GM21360 (cell line): ENCODE measurements around the gene FBXL14.

Experiments used
- ATAC-seq: cut with Tn5 transposase; IDR thresholded peaks from one replicate; pipeline ENCODE4 v1.9.1; 2021; ENCODE audit warnings: mild to moderate bottlenecking, moderate library complexity; ENCODE audit not compliant: unreplicated experiment

Gene FBXL14, protein sequence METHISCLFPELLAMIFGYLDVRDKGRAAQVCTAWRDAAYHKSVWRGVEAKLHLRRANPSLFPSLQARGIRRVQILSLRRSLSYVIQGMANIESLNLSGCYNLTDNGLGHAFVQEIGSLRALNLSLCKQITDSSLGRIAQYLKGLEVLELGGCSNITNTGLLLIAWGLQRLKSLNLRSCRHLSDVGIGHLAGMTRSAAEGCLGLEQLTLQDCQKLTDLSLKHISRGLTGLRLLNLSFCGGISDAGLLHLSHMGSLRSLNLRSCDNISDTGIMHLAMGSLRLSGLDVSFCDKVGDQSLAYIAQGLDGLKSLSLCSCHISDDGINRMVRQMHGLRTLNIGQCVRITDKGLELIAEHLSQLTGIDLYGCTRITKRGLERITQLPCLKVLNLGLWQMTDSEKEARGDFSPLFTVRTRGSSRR

DNA sequence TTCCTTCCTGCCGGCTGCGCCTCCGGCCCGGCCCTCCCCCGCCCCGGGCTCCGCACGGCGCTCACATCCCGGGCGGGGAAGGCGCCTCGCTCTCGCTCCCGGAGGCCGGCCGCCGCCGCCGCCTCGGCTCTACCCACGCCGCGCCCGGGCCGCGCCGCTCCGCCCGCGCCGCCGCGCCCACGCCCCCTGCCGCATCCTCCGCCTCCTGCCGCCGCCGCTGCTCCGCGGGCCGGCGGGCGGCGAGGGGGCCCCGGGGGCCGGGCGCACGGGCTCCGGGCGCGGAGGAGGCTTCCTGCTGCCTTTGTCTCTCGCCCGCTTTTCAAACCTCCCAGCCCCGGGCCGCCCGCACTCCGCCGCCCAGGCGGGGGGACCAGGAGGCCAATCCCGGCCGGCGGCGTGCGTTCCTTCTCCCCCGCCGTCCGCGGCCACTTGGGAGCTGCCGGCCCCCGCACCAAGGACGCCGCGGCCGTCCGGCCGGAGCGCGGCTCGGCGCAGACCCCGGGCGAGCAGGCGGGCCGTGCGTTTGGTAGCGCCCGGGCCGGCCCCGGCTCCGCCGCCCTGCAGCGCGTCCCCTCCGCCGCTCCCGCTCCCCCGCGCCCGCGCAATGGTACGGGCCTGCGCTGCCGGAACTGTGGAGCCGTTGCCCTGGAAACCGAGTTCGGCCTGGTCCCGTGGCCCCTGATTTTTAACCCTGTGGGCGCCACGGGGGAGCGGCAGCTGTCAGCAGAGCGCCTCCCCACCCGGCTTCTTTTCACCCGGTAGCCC, at the start of gene FBXL14:
TSS of gene FBXL14 (minus strand) at position 321 of the 765 bp plus-strand sequence. CDS start 515 bp downstream, outside the sequence.
- peak; percentile 48 for ATAC-seq

DNA sequence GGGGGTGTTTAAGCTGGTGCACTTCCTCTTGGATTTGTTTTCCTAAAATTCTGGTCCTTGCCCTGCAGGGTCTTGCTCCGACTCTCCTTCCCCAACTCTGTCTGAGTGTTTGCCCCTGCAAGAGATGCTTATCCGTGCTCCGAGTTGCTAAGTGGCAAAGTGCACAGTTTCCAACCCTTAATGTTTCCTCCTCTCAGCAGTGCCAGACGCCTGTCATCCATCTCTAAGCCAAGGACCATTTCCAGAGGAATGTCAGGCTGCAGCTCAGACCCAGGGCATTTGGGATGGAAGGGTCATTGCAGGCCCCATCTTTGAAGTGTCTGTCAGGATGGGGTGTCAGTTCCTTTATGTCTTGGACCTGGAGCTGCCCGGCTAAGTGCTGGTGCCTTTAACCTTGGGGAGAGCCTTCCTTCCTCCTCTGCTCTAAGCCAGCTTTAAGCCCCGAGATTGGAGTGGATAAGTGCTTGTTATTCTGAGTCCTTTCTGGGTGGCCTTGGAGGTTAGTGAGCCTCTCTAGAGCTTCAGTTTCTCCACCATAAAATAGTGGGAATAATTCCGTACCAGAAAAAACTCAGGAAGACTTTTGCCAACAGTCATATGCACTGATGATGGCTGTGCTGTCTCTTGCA, 49.6 kb upstream of the FBXL14 start:
- ATAC-seq: no peak

DNA sequence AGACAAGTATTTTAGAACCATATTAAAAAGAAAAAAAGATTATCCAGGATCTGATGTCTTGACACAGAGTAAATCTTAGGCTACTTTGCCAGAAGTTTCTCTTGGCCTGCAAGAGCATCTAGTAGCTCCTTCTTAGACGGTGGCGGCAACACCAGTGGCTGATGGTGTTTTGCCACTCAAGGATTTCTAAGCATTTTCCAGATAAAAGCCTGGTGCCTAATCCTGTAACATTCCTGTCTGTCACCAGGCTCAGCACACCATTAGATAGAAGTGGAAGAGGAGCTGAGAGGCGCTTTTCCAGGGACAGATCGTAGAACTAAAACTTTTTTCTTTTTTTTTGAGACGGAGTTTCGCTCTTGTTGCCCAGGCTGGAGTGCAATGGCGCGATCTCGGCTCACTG, 48.7 kb upstream of the FBXL14 start:
- no peak for ATAC-seq

DNA sequence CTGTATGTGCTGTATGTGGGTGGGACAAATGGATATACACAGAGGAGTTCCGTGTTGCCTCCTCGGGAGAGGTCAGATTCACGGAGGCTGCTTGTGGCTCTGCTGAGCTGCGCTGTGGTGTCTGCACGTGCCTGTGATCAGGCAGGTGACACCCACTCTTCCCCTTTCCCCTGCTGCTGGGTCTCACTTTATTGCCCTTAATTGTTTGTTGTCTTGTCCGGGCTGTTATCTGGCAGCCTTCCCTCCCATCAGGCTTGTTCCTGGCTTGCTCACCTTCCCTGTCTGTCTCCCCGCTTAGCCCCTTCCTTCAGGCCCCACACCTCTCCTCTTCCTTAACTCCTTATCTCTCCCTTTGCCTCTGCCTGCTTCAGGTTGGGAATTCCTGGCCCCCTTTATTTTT, 48.1 kb upstream of the FBXL14 start:
- ATAC-seq: no peak

DNA sequence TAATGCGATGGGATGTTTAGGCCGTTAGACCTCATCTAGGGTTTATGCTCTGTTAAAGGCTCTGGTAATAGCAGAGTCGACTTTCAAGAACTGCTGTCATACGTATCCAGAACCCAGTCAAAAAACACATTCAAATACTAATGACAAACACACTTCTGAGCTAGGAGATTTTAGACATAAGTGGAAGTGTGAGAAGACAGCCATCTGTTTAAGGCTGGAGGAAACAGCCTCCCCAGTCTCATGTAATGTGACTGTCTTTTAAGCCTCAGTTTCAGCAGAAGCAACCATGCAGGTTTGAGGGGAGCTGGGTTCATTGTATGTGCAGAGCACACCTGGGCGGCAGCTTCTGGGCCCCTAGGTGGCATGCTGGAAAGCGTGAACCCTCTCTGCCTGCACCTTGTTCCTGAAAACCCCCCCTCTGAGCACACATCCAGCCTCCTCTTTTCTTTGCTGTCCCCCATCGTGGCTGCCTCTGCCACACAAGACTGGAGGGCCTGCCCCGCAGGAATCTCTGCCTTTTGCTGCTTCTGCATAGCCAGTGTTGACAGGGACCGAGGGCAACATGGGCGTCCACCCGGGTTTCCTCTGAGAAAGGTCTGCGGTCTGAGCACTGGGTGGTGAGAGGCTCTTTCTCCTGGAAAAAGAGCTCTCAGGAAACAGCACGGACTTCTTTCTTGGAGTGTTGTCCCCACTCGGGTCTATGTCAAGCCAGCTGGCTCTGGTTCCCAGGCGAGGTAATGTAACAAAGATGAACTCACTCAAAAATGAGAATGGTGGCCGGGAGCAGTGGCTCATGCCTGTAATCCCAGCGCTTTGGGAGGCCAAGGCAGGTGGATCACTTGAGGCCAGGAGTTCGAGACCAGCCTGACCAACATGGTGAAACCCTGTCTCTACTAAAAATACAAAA, 46.2 kb upstream of the FBXL14 start:
- ATAC-seq: no peak

DNA sequence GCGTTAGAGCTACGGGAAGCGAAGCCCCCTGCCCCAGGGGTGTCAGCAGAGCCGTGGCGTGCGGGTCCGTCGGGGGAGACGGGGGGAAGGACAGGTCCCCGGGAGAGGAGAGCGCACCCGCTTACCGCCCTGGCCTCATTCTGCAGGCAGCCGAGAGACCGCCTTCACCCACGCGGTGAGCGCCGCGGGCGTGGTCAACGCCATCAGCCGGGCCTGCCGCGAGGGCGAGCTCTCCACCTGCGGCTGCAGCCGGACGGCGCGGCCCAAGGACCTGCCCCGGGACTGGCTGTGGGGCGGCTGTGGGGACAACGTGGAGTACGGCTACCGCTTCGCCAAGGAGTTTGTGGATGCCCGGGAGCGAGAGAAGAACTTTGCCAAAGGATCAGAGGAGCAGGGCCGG, 45.2 kb upstream of the FBXL14 start:
- ATAC-seq: no peak

DNA sequence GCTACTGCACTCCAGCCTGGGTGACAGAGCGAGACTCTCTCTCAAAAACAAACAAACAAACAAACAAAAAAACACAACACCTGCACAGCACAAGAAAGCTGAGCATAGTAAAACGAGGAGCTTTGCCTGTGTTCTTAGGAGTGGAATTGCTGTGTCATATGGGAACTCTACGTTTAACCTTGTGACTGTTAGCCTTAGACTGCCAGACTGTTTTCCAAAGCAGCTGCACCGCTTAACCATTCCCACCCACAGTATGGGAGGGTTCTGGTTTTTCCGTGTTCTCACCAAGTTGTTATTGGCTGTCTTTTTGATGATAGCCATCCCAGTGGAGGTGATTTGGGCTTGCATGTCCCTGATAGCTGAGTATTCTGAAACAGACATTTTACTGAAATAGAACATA, 43.8 kb upstream of the FBXL14 start:
- ATAC-seq: no peak

DNA sequence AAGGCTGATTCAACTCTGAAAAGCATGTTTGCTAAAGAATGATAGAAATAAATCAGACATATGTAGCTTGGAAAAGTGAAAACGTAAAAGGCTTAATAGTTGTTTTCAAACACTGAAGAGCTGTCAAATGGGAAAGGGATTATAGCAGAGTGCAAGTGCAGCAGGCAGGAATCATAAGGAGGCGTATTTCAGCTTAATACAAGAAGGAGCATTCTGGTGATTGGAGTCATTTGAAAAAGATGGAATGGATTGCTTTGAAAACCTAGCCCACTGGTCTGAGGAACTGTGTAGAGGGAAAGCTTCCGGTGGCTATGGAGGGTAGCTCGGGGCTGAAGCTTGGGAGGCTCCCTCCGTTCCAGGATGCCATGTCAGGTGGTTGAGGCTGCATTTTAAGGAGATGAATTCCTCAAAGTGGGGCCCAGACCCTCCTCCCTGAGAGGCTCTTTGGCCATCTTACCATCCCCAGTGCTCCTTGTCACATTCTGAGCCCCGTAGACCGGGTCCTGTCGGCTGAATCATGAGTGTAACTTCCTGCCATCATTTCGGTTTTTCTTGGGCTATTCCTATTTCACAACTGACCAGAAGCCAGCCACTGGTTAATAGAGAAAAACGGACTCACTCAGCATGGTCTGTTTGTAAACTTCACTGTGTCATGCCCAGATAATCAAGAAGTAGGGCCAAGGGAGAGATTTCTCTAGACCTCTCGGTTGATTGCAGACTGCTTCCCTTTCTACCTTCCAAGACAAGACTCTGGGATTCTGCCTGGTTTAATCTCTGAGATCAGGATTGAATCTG, 41.1 kb upstream of the FBXL14 start:
- no peak for ATAC-seq

DNA sequence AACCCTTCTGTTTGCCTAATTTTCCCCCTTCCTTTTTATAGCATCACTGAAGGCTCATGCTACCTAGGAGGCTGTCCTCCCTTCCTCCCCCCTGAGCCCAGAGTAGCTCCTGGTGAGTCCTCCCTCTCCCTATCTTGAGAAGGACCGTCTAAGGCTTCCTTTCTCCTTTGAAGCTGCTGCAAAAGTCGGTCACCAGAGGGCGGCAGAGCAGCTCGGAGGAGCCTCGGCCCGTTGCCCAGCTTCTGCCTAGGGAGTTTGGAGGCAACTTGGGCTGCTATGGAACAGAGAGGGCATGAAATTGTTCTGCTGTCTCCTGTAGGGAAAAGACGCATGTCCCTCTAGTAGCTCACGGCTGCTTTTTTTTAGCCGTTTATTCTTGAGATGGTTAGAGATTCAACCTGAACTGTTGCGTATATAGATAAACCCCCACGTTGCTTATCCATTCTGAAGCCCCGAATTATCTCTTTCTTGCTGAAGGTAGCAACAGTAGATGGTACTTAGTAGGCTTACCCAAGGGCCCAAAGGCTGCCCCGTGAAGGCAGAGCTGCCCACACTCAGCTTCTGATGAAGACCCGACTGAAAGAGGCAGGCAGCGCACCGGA, 40.3 kb upstream of the FBXL14 start:
- no peak for ATAC-seq

DNA sequence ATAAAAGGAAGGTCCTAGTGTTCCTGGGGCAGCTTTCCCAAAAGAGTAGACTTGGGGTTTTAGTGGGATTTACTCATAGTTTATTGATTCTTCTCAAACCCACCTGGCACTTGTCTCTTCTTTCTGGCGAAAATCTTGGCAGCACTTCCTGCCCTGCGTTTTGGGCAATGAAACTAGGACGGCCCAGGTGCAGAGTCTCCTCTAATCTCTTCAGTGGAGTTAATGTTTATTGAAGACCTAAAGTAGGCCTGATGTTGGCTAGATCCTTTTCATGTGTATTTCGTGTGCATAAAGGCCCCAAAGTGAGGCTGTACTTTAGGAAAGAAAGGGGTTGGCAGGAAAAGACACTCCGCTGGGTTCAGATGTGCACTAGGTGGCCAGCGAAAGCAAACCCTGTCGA, 39.8 kb upstream of the FBXL14 start:
- ATAC-seq: no peak

DNA sequence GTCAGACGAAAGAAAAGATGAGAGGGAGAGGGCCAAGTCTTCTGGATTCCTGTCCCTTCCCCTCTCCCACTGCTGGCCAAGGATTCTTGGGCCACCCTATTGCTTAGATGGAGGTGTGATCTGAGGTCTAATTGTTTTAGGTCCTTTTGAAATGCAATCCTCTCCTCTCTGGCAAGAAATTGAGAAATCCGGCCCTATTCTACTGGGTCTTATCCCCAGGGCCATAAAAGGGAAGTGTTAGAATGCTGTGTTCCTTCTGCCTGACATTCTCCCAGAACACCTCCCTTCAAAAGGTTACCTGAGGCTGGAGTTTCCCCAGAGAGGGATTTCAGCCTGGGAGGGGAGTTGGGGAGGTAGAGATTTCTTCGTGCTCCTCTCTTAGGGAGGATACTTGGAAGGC, 39.1 kb upstream of the FBXL14 start:
- ATAC-seq: no peak

DNA sequence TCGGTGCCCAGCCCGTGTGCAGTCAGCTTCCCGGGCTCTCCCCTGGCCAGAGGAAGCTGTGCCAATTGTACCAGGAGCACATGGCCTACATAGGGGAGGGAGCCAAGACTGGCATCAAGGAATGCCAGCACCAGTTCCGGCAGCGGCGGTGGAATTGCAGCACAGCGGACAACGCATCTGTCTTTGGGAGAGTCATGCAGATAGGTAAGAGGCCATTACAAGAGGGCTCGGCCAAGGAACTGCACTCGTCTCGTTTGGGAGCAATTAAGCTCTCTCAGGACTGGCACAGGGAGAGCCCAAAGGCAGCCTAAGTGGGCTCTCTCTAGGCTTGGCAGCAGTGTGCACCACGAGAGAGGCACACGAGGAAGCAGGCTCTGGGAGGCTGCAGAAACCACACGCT, 38.3 kb upstream of the FBXL14 start:
- ATAC-seq: no peak

DNA sequence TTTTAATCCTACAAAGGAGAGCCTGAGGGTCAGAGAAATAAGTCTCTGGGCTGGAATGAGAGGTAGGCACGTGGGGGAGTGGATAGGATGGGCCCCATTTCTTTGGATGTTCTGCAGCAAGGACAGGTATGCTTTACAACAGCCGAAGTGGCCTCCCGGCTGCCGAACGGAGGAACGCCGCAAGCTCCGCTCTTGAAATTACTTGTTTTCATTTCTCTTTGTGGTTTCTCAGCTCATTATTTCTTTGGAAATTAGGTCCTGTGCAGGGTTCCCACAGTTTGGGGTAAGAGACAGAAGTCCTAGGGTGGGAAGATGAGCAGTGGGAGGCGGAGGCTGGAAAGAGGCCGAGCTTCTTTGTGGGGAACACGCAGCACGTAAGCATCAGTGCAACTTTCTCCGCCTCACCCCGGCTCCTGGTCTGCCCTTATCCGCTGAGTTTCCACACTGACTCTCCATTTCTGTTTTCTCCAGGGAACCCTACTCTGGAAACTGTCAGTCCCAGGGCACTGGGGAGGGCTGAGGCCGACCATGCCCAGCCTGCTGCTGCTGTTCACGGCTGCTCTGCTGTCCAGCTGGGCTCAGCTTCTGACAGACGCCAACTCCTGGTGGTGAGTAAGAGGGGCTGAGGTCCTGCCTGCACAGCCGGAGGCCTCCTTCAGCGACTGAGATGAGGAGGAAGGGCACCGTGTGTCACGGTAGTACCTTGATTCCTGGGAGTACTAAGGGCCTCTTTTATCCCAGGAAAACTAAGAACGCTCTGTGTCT, 36.6 kb upstream of the FBXL14 start:
- ATAC-seq: no peak

DNA sequence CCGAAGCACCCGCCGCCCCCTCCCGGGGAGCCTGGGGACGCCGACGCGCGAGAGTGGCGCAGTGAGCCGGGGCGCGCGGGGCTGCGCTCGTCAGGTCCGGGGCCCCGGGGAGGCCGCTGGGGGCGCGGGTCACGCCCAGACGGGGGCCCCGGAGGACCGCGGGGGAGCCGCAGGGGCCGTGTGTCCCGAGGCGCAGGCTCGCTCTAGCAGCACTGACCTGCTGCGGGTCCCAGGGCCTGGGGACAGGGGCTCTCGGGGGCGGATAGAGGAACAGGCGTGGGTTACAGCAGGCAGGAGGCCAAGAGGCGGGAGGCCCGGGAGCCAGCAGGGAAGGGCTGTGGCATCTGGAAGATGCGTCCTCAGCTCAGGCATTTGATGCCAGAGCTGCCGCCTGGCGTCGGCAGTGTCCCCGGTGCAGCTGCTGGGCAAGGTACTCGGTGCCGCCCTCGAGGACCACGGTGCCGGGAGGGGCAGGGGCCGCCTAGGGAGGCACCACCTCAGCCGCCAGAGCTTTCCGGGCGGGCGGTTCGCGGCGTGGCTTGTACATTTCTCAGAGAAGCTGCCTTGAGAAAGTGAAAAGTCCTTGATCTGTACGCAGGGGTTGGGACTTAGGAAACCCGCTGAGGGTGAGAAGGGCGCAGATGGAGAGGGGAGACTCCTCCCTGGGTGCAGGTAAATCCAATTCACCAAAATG, 35.9 kb upstream of the FBXL14 start:
- ATAC-seq: no peak

DNA sequence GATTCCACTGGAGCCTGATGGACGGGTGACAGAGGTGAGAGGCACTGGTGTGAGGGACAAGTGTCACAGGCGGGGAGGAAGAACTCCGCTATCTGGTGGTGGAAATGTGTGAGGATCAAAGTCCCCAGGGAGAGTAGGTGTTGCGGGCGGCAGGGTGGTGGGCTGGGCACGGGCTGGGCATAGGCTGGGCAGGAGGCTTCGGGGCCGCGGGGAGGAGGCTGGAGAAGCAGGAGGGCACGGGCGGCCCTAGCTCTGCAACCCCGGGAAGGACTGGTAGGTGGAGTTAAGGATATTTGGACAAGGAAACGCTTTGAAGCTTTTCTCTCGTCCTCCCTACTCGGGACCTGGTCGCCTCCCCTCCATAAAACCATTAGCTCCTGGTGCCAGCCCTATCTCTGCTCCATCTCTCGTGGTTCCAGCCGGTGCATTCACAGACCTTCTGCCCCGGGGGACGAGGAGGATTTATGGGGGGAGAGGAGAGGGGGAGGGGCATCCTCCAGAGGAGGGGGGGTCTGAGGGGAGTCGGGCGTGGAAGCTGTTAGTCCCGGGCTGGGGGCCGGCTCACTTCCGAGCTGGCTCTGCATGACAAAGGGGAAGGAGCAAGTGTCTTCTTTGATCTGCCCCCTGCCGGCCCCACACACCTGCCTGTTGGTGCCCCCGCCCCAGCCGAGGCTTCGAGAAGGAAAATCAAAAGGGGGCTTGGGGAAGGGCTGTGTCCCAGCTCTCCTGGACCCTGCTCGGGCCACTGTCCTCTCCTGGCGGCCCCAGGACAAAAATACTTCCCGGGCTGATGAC, 35.2 kb upstream of the FBXL14 start:
- no peak for ATAC-seq

DNA sequence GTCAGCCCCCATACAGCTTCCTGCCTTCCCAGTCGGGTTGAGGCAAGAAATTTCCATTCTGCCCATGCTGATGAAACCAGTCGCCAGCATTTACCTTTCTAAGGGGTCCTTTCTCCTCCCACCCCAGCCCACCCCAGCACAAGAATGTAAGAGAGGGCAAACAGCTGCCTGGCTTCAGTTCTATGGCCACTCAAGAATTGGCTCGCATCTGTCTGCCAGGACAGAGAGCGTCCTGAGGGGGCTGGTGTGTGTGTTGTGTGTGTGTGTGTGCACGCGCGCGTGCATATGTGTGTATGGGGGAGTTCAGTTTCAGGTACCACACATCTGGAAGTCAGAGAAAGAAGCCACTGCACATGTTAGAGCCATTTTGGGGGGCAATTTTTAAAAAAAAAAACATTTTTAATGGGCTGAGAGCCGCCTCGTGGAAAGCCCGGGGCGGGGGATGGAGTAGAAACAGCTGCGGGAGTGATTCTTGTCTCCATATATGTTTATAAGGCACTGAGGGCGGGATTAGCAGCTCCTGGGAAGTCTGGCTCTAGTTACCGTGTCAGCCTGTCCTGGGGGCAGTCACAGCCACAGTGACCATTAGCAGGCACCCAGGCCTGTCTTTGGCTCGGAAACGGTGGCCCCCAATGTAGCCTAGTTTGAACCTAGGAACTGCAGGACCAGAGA, 34.4 kb upstream of the FBXL14 start, which contains the start of gene WNT5B:
TSS of gene WNT5B (plus strand) at position 566 of the 672 bp plus-strand sequence. CDS start 2,124 bp downstream, outside the sequence.
- ATAC-seq: no peak

DNA sequence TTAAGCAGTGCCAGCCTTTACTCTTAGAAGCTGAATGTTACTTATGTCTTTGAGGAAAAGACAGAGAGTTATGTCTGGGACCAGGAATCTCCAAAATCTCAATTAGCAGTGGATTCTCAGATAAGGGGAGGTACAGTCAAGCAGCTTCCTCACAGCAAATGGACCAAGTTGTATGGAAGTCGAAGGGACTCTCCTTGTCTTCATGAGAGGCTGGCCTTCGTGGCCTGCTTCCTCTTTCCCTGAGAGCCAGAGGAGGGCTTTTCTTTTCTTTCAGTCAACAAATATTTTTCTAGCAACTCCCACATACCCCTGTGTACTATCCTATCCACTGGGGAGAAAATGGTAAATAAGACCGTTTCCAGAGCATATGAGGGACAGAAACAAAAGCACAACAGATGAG, 28.0 kb upstream of the FBXL14 start:
- no peak for ATAC-seq
